DMS53 treated with DMSO at 0.1 percent for 48 hours (cell line): ENCODE data around the gene KBTBD13.

ENCODE experiments used
- DNase-seq: peaks from one replicate; lab custom pipeline; 2025; ENCODE audit not compliant: unreplicated experiment; lab: John Stamatoyannopoulos, UW

Gene KBTBD13

GRCh38 chr15:65076486-65077290 lies at the start of gene KBTBD13:
TSS of gene KBTBD13 (plus strand) at chr15:65076746. CDS start at chr15:65076816, 70 bp downstream.
- no peak for DNase-seq

DNA sequence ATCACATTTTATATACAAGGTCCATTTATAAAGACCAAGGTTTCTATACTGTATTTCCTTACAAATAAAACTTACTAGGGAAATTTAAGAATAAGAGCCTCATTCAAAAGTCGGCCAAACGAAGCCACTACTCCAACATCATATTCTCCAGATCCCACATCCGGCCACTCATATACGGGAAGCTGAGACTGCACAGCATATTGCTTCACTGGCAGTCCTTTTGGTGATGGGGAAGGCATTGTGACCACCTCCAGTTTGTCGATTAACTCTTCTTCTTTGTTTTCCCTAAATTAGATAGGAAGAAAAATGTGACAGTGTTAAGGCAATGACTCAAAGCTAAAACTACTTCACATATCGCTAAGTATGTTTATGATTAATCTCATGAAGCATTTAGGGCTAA lies 49.8 kb upstream of the KBTBD13 start:
- DNase-seq: no peak

DNA sequence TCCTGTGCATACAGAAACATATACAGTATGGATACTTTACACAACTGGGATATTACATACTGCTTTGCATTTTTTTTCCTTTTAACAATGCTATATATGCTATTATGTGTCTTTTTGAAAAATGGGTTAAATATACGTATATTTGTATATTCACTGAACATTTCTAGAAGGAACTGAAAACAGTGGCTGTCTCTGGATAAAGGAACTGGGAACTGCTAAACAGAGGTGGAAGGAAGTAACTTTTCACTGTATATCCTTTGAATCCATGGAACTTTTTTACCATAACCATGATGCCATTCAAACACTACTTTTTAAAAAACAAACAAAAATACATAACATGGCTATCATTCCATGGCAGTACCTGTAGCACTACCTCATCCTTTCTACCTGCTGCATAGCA lies 49.0 kb upstream of the KBTBD13 start:
- no peak for DNase-seq

DNA sequence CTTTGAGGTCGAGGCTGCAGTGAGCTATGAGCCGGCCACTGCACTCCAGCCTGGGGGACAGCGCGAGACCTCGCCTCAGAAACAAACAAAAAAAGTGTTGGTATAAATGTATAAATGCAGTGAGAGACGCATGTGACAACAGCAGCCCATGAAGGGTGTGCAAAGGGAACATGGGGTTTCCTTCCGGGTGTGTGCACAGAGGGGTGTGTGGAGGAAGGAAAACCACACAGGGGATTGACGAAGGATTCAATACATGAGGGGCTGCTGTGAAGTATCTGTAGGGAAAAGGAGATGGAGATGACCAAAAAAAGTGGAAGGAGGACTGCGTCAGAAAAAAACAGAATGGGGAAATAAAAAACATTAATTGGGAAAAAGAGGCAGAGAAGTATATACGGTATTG lies 48.2 kb upstream of the KBTBD13 start:
- DNase-seq: no peak

GRCh38 chr15:65028921-65029735 lies 47.4 kb upstream of the KBTBD13 start, which contains the start of gene MTFMT:
TSS of gene MTFMT (minus strand) at chr15:65029639. CDS start at chr15:65029613, 26 bp downstream.
- DNase-seq: peak; percentile 8

DNA sequence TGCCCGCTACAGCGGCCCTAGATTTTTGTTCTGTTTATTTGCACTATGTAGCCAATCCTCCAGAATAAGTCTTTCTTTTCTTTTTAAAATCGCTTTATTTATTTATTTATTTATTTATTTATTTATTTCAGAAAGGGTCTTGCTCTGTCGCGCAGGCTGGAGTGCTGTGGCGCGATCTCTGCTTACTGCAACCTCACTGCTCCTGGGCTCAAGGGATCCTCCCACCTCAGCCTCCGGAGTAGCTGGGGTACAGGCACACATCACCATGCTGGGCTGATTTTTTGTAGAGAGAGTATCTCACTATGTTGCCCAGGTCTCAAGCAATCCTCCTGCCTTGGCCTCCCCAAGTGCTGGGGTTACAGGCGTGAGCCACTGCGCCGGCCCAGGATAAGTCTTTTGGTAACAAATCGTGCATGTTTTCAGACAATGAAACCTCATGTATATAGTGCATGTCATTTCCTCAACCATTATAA lies 46.8 kb upstream of the KBTBD13 start:
- peak; percentile 8 for DNase-seq

DNA sequence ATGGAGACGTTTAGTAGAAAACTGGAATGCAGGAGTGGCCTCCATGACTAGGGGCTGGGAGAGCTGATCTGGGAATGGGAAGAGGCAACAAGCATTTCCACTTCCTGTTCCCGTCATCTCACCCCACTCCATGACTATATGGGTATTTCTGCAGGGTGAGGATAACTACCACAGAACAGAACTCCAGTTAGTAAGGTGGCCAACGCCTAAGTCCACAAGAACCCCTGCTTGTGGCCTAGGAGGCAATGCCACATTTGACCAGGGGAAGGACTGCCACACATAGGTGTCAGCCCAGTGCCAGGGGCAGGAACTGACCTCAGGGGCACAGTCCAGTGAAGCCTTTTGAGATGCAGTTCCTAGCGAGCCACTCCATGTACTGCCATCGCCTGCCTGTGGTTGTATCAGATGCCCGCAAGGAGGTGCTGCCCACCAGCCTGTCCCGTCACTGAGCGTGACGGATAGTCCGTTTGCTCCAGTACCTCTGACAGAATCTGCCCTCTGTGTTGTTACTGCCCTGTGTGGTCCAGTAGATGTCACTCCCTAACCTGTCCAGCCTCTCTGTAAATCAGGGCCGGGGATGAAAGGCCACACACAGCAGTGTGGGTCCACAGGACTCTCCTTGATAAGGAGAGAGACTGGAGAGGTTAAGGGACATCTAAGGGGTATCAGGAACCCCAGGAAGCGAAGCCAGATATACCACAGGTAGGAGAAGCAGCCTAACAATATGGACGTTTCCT lies 43.6 kb upstream of the KBTBD13 start:
- peak; percentile 55 for DNase-seq

DNA sequence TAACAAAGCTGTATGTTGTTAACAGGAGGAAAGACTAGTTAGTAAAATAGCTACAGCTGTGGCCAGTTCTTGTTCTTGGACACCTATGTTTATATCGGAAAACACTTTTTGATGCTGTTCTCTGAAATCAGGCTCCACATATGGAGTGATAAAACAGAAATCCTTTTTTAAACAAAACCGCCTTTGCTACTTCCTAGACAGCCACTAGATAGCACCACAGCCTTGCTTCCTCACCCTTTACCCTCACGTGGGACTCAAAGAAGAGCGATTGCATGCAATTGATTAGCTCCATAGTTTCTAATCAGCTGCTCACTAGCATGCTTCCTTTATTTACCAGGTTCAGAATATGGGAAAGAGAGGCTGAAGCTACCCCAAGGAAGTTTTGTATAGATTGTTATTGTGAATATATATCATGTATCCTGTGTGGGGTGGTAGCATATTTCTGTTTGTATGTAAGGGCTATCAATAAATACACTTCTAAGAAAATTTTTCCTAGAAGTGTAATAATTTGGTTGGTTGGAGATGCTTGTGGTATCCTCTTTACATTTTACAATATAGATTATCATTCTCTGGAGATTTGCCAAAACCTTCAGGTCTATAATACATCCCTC lies 42.8 kb upstream of the KBTBD13 start:
- DNase-seq: peak; percentile 4

GRCh38 chr15:65034719-65035118 lies 41.8 kb upstream of the KBTBD13 start:
- DNase-seq: no peak

GRCh38 chr15:65037309-65037708 lies 39.2 kb upstream of the KBTBD13 start:
- DNase-seq: no peak

GRCh38 chr15:65038428-65038827 lies 38.1 kb upstream of the KBTBD13 start:
- DNase-seq: no peak

DNA sequence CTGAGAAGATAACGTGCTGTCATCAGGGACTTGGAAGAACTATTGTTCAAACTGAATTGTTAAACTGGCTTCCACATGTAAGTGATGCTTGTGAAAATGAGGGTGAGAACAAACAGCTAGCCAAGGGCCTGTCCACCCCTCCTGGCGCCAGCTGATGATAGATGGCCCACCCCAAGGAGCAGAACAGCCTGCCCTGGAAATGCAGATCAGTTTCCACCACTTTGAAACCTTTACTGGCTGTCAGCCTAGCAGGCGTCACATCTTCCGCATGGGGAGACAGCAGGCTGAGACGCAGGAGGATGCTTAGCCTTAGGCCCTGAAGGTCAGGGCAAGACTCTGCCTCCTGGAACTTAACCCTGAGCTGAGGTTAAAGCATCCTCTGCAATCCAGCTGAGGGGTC lies 37.7 kb upstream of the KBTBD13 start:
- no peak for DNase-seq

DNA sequence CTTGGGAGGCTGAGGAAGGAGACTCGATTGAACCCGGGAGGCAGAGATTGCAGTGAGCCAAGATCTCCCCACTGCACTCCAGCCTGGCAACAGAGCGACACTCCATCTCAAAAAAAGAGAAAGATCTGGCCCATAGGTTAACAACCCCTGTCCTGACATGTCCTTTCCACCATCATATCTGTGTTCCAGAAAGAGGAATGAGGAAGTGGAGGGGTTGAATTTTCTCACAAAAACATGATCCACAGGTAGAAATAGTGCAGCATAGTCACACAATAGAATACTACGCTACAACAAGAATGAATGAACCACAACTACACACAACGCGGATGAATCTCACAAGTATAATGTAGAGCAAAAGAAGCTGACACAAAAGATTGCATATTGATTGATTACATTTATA lies 36.1 kb upstream of the KBTBD13 start:
- DNase-seq: no peak

DNA sequence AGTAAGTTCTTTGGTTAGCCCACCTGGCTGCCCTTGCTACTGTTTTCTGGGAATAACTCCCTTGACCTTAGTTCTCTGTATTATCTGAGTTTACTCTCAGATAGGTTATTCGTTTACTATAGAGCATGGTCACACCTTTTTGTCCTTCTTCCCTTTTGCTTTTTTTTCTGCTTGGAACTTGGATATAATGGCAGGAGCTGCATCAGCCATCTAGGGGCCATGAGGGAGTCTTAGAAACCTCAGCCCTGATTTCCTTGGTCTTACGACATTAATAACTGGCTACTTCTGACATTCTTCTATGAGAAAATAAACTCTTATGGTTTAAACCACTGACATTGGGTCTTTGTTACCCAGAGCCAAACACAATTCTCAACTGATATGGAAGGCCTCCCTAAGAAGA lies 34.8 kb upstream of the KBTBD13 start:
- DNase-seq: no peak

DNA sequence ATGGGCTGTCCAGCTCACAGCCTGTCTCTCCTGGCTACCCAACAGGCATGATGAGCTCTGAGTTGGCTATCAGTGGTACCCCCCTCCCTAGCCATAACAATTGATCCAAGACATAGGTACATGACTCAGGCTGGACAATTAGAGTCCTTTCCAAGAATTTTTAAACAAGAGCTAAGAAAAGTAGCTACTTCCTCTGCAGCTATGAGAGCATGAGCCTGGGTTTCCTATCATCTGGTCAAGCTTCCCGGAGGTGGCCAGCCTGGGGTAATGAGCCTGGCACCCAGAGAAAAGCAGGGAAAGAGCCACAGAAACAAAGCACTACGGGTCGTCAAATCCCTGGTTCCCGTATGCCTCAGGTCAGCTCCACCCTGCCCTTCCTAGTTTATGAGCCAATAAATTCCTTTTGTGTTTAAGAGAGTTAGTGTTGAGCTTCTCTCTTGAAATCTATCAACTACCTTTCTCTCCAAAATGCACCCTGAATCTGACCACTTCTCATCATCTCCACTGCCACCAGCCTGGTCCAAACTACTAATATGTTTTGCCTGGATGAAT lies 33.7 kb upstream of the KBTBD13 start:
- DNase-seq: no peak

- peak; percentile 39 for DNase-seq
Measured at GRCh38 chr15:65044218-65044617, 32.3 kb upstream of the KBTBD13 start.

GRCh38 chr15:65044724-65045481 lies 31.6 kb upstream of the KBTBD13 start, which contains the start of gene SLC51B:
TSS of gene SLC51B (plus strand) at chr15:65045387. CDS start at chr15:65050005, 4,618 bp downstream.
- DNase-seq: peak; percentile 86

GRCh38 chr15:65048241-65048640 lies 28.3 kb upstream of the KBTBD13 start:
- no peak for DNase-seq

DNA sequence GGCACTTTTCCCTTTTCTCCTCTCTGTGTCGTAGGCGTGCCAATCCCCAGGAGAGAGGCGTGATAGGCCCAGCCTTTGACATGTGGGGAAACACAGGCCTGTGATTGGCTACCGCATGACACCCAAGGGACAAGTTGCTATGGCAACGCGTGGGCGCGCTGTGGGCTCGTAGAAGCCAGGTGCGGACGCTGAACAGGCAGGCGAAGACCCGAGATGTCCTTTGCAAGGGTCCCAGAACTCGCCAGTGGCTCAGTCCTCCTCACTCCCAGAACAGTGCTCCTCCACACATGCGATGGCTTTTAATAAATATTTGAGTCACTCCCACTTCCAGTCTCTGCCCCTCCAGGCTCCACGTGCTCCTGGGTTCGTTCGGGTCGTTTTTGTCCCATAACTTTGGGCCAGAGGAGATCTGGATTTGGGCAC lies 27.1 kb upstream of the KBTBD13 start:
- peak; percentile 84 for DNase-seq

DNA sequence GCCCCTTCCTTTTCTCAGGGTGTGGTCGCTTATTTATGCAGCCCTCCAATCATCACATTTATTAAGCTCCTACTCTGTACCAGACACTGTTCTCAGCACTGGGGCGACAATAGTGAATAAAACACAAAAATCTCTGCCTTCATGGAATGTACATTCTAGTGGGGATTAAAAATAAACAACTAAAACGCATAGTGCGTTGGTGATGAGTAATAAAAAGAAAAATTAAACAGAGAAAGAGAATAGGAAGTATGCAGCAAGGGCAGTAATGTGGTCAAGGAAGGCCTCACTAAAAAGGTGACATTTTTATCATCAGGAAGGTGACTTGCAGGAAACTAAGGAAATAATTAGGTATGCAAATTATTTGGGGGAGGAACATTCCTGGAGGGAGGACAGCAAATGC lies 26.3 kb upstream of the KBTBD13 start:
- no peak for DNase-seq
